ENCODE data around the gene LURAP1L. TPM values are rescaled to one million over a fixed set of nuclear protein-coding genes. Genes with fewer than 3 reads are reported as not detected.

LURAP1L gene, protein sequence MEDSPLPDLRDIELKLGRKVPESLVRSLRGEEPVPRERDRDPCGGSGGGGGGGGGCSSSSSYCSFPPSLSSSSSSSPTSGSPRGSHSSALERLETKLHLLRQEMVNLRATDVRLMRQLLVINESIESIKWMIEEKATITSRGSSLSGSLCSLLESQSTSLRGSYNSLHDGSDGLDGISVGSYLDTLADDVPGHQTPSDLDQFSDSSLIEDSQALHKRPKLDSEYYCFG
- total RNA-seq (1.4 TPM), polyA plus RNA-seq (6.8 TPM)
- long read RNA-seq, donor 1, result 0 reads
- long read RNA-seq, donor 2, result 0 reads
- long read RNA-seq, donor 3, partial matches to known transcripts, result 0 of 2 reads
- long read RNA-seq, donor 3, other reads (novel, unspliced or antisense), result 0 of 2 reads
- long read RNA-seq, donor 4, partial matches to known transcripts, result 0 of 1 reads
- long read RNA-seq, donor 4, other reads (novel, unspliced or antisense), result 0 of 1 reads
- long read RNA-seq, donor 5, transcript LURAP1L-201 (2 exons, 1,753 nt), result major isoform, 13 of 13 reads
- long read RNA-seq, donor 5, partial matches to known transcripts, result 0 of 13 reads
- long read RNA-seq, donor 5, other reads (novel, unspliced or antisense), result 0 of 13 reads
- long read RNA-seq, donor 6, partial matches to known transcripts, result 0 of 4 reads
- long read RNA-seq, donor 6, other reads (novel, unspliced or antisense), result 0 of 4 reads
- long read RNA-seq, donor 7, partial matches to known transcripts, result 0 of 2 reads
- long read RNA-seq, donor 7, other reads (novel, unspliced or antisense), result 0 of 2 reads
- long read RNA-seq, donor 8, result 0 reads
- long read RNA-seq, donor 9, partial matches to known transcripts, result 0 of 3 reads
- long read RNA-seq, donor 9, other reads (novel, unspliced or antisense), result 0 of 3 reads
- long read RNA-seq, donor 10, result 0 reads

GRCh38 chr9:12774861-12775678 lies at the start of gene LURAP1L:
Gene LURAP1L (plus strand): TSS chr9:12775020. CDS start chr9:12775716, 696 bp downstream.
- H3K27ac ChIP-seq (ENCODE audit: low read depth in 1 of 2, low read length in 1 of 2), result peak within 1 kb of the TSS in 1 of 2 donors; percentile 55
- no peaks in the 10 kb centered on the region for H3K36me3 ChIP-seq (ENCODE audit: control insufficient read depth in 2 of 2, insufficient read depth in 2 of 2, low read length in 1 of 2)
- H3K9me3 ChIP-seq (ENCODE audit: control insufficient read depth in 2 of 2, insufficient read depth in 1 of 2, low read length in 1 of 2), result peaks cover 2 to 5% of the 10 kb centered on the region in 2 donors
- H3K4me3 ChIP-seq (ENCODE audit: low read length in 2 of 2), result peak within 1 kb of the TSS; percentile 2 to 42
- peak in 2 of 9 donors; percentile 1 to 5 for DNase-seq (ENCODE audit: low read depth in 6 of 9, low spot score in 9 of 9)
- no peaks in the 10 kb centered on the region for H3K4me1 ChIP-seq (ENCODE audit: control insufficient read depth in 2 of 2, insufficient read depth in 2 of 2, low read length in 2 of 2)
- peaks cover 18 to 29% of the 10 kb centered on the region in 2 donors for H3K27me3 ChIP-seq (ENCODE audit: control insufficient read depth in 2 of 2, insufficient read depth in 1 of 2, low read length in 1 of 2)
- under 1% methylated on average over 34 of the region's 34 CpGs for WGBS

DNA sequence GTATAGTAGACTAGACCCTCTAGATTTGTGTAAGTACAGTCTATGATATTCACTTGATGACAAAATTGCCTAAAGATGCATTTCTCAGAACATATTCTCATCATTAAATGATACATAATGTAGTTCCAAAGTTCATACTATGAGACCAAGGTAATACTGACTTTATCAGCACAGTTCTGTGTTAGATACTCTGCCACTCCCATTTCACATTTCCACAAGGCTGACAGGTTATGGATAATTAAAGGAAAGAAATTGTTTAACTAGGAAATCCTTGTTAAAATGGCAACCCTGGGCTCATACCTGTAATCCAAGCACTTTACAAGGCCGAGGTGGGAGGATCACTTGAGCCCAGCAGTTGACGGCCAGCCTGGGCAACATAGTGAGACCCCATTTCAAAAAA lies 48.0 kb upstream of the LURAP1L start:
- 96% methylated on average over 2 of the region's 2 CpGs for WGBS
- no peak overlapping the region for H3K27ac ChIP-seq (ENCODE audit: low read depth in 1 of 2, low read length in 1 of 2)

GRCh38 chr9:12730198-12730597 lies 44.6 kb upstream of the LURAP1L start:
- Histone ChIP-seq H3K4me1 (ENCODE audit: control insufficient read depth in 2 of 2, insufficient read depth in 2 of 2, low read length in 2 of 2) (no peaks in the 10 kb centered on the region), H3K36me3 (ENCODE audit: control insufficient read depth in 2 of 2, insufficient read depth in 2 of 2, low read length in 1 of 2) (no peaks in the 10 kb centered on the region), H3K27ac (ENCODE audit: low read depth in 1 of 2, low read length in 1 of 2) (no peak overlapping the region), H3K27me3 (ENCODE audit: control insufficient read depth in 2 of 2, insufficient read depth in 1 of 2, low read length in 1 of 2) (no peaks in the 10 kb centered on the region), H3K4me3 (ENCODE audit: low read length in 2 of 2) (no peak overlapping the region), H3K9me3 (ENCODE audit: control insufficient read depth in 2 of 2, insufficient read depth in 1 of 2, low read length in 1 of 2) (no peaks in the 10 kb centered on the region)
- 88% methylated on average over 1 of the region's 1 CpG for WGBS
- no peak for DNase-seq (ENCODE audit: low read depth in 6 of 9, low spot score in 9 of 9)

More for the DNA sequence above, 48.0 kb upstream of the LURAP1L start:
- Histone ChIP-seq H3K27me3 (ENCODE audit: control insufficient read depth in 2 of 2, insufficient read depth in 1 of 2, low read length in 1 of 2) (no peaks in the 10 kb centered on the region), H3K36me3 (ENCODE audit: control insufficient read depth in 2 of 2, insufficient read depth in 2 of 2, low read length in 1 of 2) (no peaks in the 10 kb centered on the region), H3K4me3 (ENCODE audit: low read length in 2 of 2) (no peak overlapping the region), H3K4me1 (ENCODE audit: control insufficient read depth in 2 of 2, insufficient read depth in 2 of 2, low read length in 2 of 2) (no peaks in the 10 kb centered on the region), H3K9me3 (ENCODE audit: control insufficient read depth in 2 of 2, insufficient read depth in 1 of 2, low read length in 1 of 2) (no peaks in the 10 kb centered on the region)
- no peak for DNase-seq (ENCODE audit: low read depth in 6 of 9, low spot score in 9 of 9)

- Histone ChIP-seq H3K36me3 (ENCODE audit: control insufficient read depth in 2 of 2, insufficient read depth in 2 of 2, low read length in 1 of 2) (no peaks in the 10 kb centered on the region), H3K27me3 (ENCODE audit: control insufficient read depth in 2 of 2, insufficient read depth in 1 of 2, low read length in 1 of 2) (no peaks in the 10 kb centered on the region), H3K4me3 (ENCODE audit: low read length in 2 of 2) (no peak overlapping the region), H3K27ac (ENCODE audit: low read depth in 1 of 2, low read length in 1 of 2) (no peak overlapping the region), H3K4me1 (ENCODE audit: control insufficient read depth in 2 of 2, insufficient read depth in 2 of 2, low read length in 2 of 2) (no peaks in the 10 kb centered on the region), H3K9me3 (ENCODE audit: control insufficient read depth in 2 of 2, insufficient read depth in 1 of 2, low read length in 1 of 2) (no peaks in the 10 kb centered on the region)
- DNase-seq (ENCODE audit: low read depth in 6 of 9, low spot score in 9 of 9), result no peak
These were observed 43.9 kb upstream of the LURAP1L start for GRCh38 chr9:12730927-12731326.

DNA sequence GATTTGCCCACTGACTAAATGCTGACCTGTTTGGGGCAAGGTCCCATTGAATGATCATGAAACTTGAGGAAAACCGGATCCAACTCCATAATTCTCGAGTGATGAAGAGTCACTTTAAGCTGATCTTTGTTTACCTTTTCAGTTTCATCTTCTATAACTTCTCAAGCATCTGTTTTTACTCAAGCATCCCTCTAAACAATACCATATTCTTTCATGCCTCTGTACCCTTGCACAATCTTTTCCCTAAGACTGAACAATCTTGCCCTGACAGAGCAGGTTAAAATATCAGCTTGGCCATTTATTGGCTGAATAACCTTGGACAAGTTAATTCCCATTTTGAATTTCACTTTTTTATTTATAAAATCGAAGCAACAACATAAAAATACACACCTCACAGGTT lies 41.8 kb upstream of the LURAP1L start:
- WGBS, result 81% methylated on average over 3 of the region's 3 CpGs

GRCh38 chr9:12735665-12736064 lies 39.2 kb upstream of the LURAP1L start:
- no peaks in the 10 kb centered on the region for H3K27me3 ChIP-seq (ENCODE audit: control insufficient read depth in 2 of 2, insufficient read depth in 1 of 2, low read length in 1 of 2)
- H3K36me3 ChIP-seq (ENCODE audit: control insufficient read depth in 2 of 2, insufficient read depth in 2 of 2, low read length in 1 of 2), result no peaks in the 10 kb centered on the region
- DNase-seq (ENCODE audit: low read depth in 6 of 9, low spot score in 9 of 9), result no peak
- no peak overlapping the region for H3K4me3 ChIP-seq (ENCODE audit: low read length in 2 of 2)
- no peak overlapping the region for H3K27ac ChIP-seq (ENCODE audit: low read depth in 1 of 2, low read length in 1 of 2)
- no peaks in the 10 kb centered on the region for H3K4me1 ChIP-seq (ENCODE audit: control insufficient read depth in 2 of 2, insufficient read depth in 2 of 2, low read length in 2 of 2)
- H3K9me3 ChIP-seq (ENCODE audit: control insufficient read depth in 2 of 2, insufficient read depth in 1 of 2, low read length in 1 of 2), result no peaks in the 10 kb centered on the region
- WGBS, result 50% methylated on average over 3 of the region's 3 CpGs

More for the DNA sequence above, 41.8 kb upstream of the LURAP1L start:
- Histone ChIP-seq H3K27me3 (ENCODE audit: control insufficient read depth in 2 of 2, insufficient read depth in 1 of 2, low read length in 1 of 2) (no peaks in the 10 kb centered on the region), H3K4me1 (ENCODE audit: control insufficient read depth in 2 of 2, insufficient read depth in 2 of 2, low read length in 2 of 2) (no peaks in the 10 kb centered on the region), H3K27ac (ENCODE audit: low read depth in 1 of 2, low read length in 1 of 2) (no peak overlapping the region), H3K9me3 (ENCODE audit: control insufficient read depth in 2 of 2, insufficient read depth in 1 of 2, low read length in 1 of 2) (no peaks in the 10 kb centered on the region), H3K36me3 (ENCODE audit: control insufficient read depth in 2 of 2, insufficient read depth in 2 of 2, low read length in 1 of 2) (no peaks in the 10 kb centered on the region), H3K4me3 (ENCODE audit: low read length in 2 of 2) (no peak overlapping the region)
- no peak for DNase-seq (ENCODE audit: low read depth in 6 of 9, low spot score in 9 of 9)

DNA sequence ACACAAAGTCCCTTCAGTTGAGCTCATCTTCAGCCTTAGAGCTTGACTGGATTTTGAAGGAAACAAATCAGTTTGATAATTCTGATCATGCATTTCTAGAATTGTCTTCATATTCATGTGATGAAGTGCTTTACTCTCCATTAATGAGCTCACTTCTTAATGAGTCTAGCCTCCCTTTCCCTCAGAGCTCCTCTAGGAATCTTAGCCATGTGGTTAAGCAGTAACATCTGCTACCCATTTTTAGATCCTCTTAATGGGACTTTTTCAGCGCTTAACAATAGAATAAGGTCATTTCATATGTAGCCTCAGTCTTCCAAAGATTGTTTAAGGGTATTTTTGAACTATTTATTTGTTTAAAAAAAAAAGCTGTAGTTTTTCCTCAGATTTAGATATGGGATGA lies 36.9 kb upstream of the LURAP1L start:
- H3K27ac ChIP-seq (ENCODE audit: low read depth in 1 of 2, low read length in 1 of 2), result no peak overlapping the region
- H3K27me3 ChIP-seq (ENCODE audit: control insufficient read depth in 2 of 2, insufficient read depth in 1 of 2, low read length in 1 of 2), result no peaks in the 10 kb centered on the region
- no peak for DNase-seq (ENCODE audit: low read depth in 6 of 9, low spot score in 9 of 9)
- no peak overlapping the region for H3K4me3 ChIP-seq (ENCODE audit: low read length in 2 of 2)
- H3K9me3 ChIP-seq (ENCODE audit: control insufficient read depth in 2 of 2, insufficient read depth in 1 of 2, low read length in 1 of 2), result no peaks in the 10 kb centered on the region
- H3K4me1 ChIP-seq (ENCODE audit: control insufficient read depth in 2 of 2, insufficient read depth in 2 of 2, low read length in 2 of 2), result no peaks in the 10 kb centered on the region
- WGBS, result 0% methylated on average over 1 of the region's 1 CpG
- no peaks in the 10 kb centered on the region for H3K36me3 ChIP-seq (ENCODE audit: control insufficient read depth in 2 of 2, insufficient read depth in 2 of 2, low read length in 1 of 2)

DNA sequence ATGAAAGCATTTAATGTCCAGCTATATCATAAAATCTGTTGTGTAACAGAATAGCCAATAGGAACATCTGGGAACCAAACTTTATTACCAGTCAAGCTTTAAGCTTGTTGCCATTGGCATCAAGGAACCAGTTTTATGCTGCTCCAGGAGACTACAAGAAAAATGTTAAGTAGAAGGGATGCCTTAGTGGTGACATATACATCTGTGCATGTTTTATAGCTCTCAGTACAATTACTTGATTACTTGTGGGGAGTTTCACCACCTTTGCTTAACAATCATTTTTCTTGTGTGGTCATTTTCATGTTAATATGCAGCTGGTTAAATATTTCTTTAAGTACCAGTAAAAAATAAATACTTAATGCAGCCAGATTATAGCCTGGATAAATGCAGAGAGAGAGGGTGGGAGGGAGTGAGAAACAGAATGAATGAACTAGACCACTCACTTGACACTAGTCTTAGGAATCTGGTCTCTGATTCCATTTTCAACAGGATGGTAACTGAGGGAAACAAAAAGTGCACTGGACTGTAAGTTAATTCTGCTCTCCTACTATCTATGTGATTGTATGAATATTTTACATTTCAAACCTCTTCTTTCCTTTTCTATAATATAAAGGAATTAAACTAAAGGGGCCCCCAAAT lies 35.7 kb upstream of the LURAP1L start:
- no peaks in the 10 kb centered on the region for H3K4me1 ChIP-seq (ENCODE audit: control insufficient read depth in 2 of 2, insufficient read depth in 2 of 2, low read length in 2 of 2)
- DNase-seq (ENCODE audit: low read depth in 6 of 9, low spot score in 9 of 9), result no peak
- H3K27me3 ChIP-seq (ENCODE audit: control insufficient read depth in 2 of 2, insufficient read depth in 1 of 2, low read length in 1 of 2), result no peaks in the 10 kb centered on the region
- H3K27ac ChIP-seq (ENCODE audit: low read depth in 1 of 2, low read length in 1 of 2), result no peak overlapping the region
- no peaks in the 10 kb centered on the region for H3K36me3 ChIP-seq (ENCODE audit: control insufficient read depth in 2 of 2, insufficient read depth in 2 of 2, low read length in 1 of 2)
- no peaks in the 10 kb centered on the region for H3K9me3 ChIP-seq (ENCODE audit: control insufficient read depth in 2 of 2, insufficient read depth in 1 of 2, low read length in 1 of 2)
- H3K4me3 ChIP-seq (ENCODE audit: low read length in 2 of 2), result no peak overlapping the region

Data from thymus (tissue), 14 donors.